ENCODE measurements around the gene NSD2. TPM values are rescaled to one million over a fixed set of nuclear protein-coding genes. Genes with fewer than 3 reads are reported as not detected.
"Not testable (repeated sequence)": the region's sequence is repeated elsewhere in the genome, so short reads cannot be mapped to it uniquely, and the experiment has no call there.

Gene NSD2
- total and polyA plus RNA-seq, 5 donors from 2014 or later, result 5.9 to 95.8 (median 7.3) TPM

DNA sequence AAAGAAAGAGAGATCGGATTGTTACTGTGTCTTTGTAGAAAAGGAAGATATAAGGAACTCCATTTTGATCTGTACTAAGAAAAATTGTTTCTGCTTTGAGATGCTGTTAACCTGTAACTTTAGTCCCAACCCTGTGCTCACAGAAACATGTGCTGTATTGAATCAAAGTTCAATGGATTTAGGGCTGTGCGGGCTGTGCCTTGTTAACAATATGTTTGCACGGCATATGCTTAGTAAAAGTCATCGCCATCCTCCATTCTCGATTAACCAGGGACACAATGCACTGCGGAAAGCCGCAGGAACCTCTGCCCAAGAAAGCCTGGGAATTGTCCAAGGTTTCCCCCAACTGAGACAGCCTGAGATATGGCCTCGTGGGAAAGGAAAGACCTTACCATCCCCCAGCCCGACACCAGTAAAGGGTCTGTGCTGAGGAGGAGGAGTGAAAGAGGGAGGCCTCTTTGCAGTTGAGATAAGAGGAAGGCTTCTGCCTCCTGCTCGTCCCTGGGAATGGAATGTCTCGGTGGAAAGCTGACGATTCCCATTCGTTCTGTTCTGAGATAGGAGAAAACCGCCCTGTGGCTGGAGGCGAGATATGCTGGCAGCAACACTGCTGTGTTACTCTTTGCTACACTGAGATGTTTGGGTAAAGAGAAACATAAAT, 150.3 kb downstream of the NSD2 start:
- peaks cover 59% of the 10 kb centered on the region for H3K27me3 Mint-ChIP-seq
- ATAC-seq (ENCODE audit: low read depth in 2 of 2), result not testable (repeated sequence)

DNA sequence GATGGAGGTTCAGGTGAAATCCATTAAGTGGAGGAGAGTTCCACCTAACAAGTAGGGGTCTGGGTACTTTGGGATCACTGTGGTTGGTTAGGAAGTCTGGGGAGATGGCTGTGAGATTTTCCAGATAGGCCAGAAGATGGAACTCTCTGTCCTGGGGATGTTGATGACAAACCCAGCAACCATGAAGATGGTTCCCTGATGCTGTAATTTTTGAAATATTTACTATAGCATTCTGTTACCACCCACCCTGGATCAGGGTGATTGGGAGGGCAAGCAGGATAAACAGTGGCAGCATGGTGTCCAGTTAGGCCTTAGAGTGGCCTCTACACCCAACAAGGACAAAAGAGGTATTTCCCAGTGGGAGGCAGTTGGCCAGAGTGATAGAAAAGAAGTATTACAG, 153.5 kb downstream of the NSD2 start:
- Histone ChIP-seq H3K27me3 (ENCODE audit: control insufficient read depth, insufficient read depth, low read length) (peaks cover 23% of the 10 kb centered on the region), H3K9me3 (ENCODE audit: control insufficient read depth in 2 of 2, low read length in 2 of 2) (peaks cover 0 to 9% of the 10 kb centered on the region in 2 experiments), H3K4me3 (ENCODE audit: low read depth, low read length) (no peak overlapping the region), H3K36me3 (ENCODE audit: control insufficient read depth, insufficient read depth, low read length) (no peaks in the 10 kb centered on the region), H3K4me1 (ENCODE audit: control insufficient read depth, insufficient read depth, low read length, poor library complexity, severe bottlenecking) (no peaks in the 10 kb centered on the region), H3K27ac (ENCODE audit: insufficient read depth, low read length, poor library complexity, severe bottlenecking) (no peak overlapping the region)
- Mint-ChIP-seq H3K36me3 (no peaks in the 10 kb centered on the region), H3K27ac (no peak overlapping the region), H3K27me3 (peaks cover 84% of the 10 kb centered on the region), H3K9me3 (peaks cover 0 to 14% (median 5%) of the 10 kb centered on the region in 7 donors), H3K4me3 (no peak overlapping the region), H3K4me1 (no peaks in the 10 kb centered on the region)
- no peak for ATAC-seq (ENCODE audit: low read depth in 2 of 2)
- no peak for DNase-seq

More for the DNA sequence above, 150.3 kb downstream of the NSD2 start:
- not testable (repeated sequence) for H3K27ac Mint-ChIP-seq; DNase-seq; H3K36me3 ChIP-seq (ENCODE audit: control insufficient read depth, insufficient read depth, low read length); H3K9me3 Mint-ChIP-seq; H3K4me1 Mint-ChIP-seq; H3K4me3 ChIP-seq (ENCODE audit: low read depth, low read length); H3K36me3 Mint-ChIP-seq; H3K4me3 Mint-ChIP-seq; H3K27ac ChIP-seq (ENCODE audit: insufficient read depth, low read length, poor library complexity, severe bottlenecking); H3K4me1 ChIP-seq (ENCODE audit: control insufficient read depth, insufficient read depth, low read length, poor library complexity, severe bottlenecking); H3K9me3 ChIP-seq (ENCODE audit: control insufficient read depth in 2 of 2, low read length in 2 of 2)
- H3K27me3 ChIP-seq (ENCODE audit: control insufficient read depth, insufficient read depth, low read length), result peaks cover 18% of the 10 kb centered on the region

GRCh38 chr4:2025817-2026216, 154.6 kb downstream of the NSD2 start:
- H3K36me3 ChIP-seq (ENCODE audit: control insufficient read depth, insufficient read depth, low read length), result no peaks in the 10 kb centered on the region
- H3K27me3 ChIP-seq (ENCODE audit: control insufficient read depth, insufficient read depth, low read length), result peaks cover 24% of the 10 kb centered on the region
- ATAC-seq (ENCODE audit: low read depth in 2 of 2) (no peak), DNase-seq (no peak)
- no peak overlapping the region for H3K27ac ChIP-seq (ENCODE audit: insufficient read depth, low read length, poor library complexity, severe bottlenecking)
- no peak overlapping the region for H3K4me3 ChIP-seq (ENCODE audit: low read depth, low read length)
- Mint-ChIP-seq H3K27ac (no peak overlapping the region), H3K4me1 (no peaks in the 10 kb centered on the region), H3K4me3 (no peak overlapping the region), H3K9me3 (peaks cover 0 to 14% (median 5%) of the 10 kb centered on the region in 7 donors), H3K27me3 (peaks cover 84% of the 10 kb centered on the region), H3K36me3 (no peaks in the 10 kb centered on the region)
- no peaks in the 10 kb centered on the region for H3K4me1 ChIP-seq (ENCODE audit: control insufficient read depth, insufficient read depth, low read length, poor library complexity, severe bottlenecking)
- H3K9me3 ChIP-seq (ENCODE audit: control insufficient read depth in 2 of 2, low read length in 2 of 2), result peaks cover 0 to 9% of the 10 kb centered on the region in 2 experiments

GRCh38 chr4:2027120-2027519, 155.9 kb downstream of the NSD2 start:
- not testable (repeated sequence) for ATAC-seq (ENCODE audit: low read depth in 2 of 2); H3K4me3 Mint-ChIP-seq

DNA sequence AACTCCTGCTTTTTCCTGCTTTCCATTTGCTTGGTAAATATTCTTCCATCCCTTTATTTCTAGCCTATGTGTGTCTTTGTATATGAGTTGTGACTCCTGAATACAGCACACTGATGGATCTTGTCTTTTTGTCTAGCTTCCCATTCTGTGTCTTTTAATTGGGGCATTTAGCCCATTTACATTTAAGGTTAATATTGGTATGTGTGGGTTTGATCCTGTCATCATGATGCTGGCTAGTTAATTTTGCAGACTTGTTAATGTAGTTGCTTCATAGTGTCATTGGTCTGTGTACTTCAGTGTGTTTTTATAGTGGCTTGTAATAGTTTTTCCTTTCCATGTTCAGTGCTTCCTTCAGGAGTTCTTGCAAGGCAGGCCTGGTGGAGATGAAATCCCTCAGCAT, 160.0 kb downstream of the NSD2 start:
- H3K9me3 ChIP-seq (ENCODE audit: control insufficient read depth in 2 of 2, low read length in 2 of 2); H3K4me1 ChIP-seq (ENCODE audit: control insufficient read depth, insufficient read depth, low read length, poor library complexity, severe bottlenecking); H3K4me3 ChIP-seq (ENCODE audit: low read depth, low read length); H3K27ac Mint-ChIP-seq; H3K27ac ChIP-seq (ENCODE audit: insufficient read depth, low read length, poor library complexity, severe bottlenecking); H3K4me1 Mint-ChIP-seq; DNase-seq; ATAC-seq (ENCODE audit: low read depth in 2 of 2); H3K36me3 Mint-ChIP-seq; H3K4me3 Mint-ChIP-seq; H3K36me3 ChIP-seq (ENCODE audit: control insufficient read depth, insufficient read depth, low read length): not testable (repeated sequence)
- H3K27me3 ChIP-seq (ENCODE audit: control insufficient read depth, insufficient read depth, low read length), result peaks cover 11% of the 10 kb centered on the region
- Mint-ChIP-seq H3K27me3 (peaks cover 69% of the 10 kb centered on the region), H3K9me3 (peaks cover 0 to 10% (median 4%) of the 10 kb centered on the region in 7 donors)

More at GRCh38 chr4:2027120-2027519, 155.9 kb downstream of the NSD2 start:
- H3K27ac ChIP-seq (ENCODE audit: insufficient read depth, low read length, poor library complexity, severe bottlenecking); H3K9me3 ChIP-seq (ENCODE audit: control insufficient read depth in 2 of 2, low read length in 2 of 2); H3K4me1 ChIP-seq (ENCODE audit: control insufficient read depth, insufficient read depth, low read length, poor library complexity, severe bottlenecking); H3K4me3 ChIP-seq (ENCODE audit: low read depth, low read length); H3K36me3 ChIP-seq (ENCODE audit: control insufficient read depth, insufficient read depth, low read length); DNase-seq; H3K4me1 Mint-ChIP-seq; H3K27ac Mint-ChIP-seq; H3K36me3 Mint-ChIP-seq: not testable (repeated sequence)
- H3K27me3 Mint-ChIP-seq, result peaks cover 80% of the 10 kb centered on the region
- peaks cover 0 to 10% (median 5%) of the 10 kb centered on the region in 7 donors for H3K9me3 Mint-ChIP-seq
- peaks cover 25% of the 10 kb centered on the region for H3K27me3 ChIP-seq (ENCODE audit: control insufficient read depth, insufficient read depth, low read length)

Other genes starting within 250 kb of the NSD2 start
- gene FAM53A, start 187.1 kb upstream of the NSD2 start, total RNA-seq, result 1.8 TPM
- gene FAM53A, start 187.1 kb upstream of the NSD2 start, polyA plus RNA-seq, result 1 to 10 TPM in 3 of 4 donors, under 1 TPM in 1; 0.76 to 3.6 (median 1.8) TPM
- 36.7 TPM for gene SLBP, start 159.1 kb upstream of the NSD2 start, total RNA-seq
- gene SLBP, start 159.1 kb upstream of the NSD2 start, polyA plus RNA-seq, result 10 to 100 TPM; 74.7 to 83.8 (median 78.3) TPM
- gene TMEM129, start 150.1 kb upstream of the NSD2 start, total RNA-seq, result 19.6 TPM
- 10 to 100 TPM; 29.4 to 33.9 (median 31.0) TPM for gene TMEM129, start 150.1 kb upstream of the NSD2 start, polyA plus RNA-seq
- 111 TPM for gene TACC3, start 149.9 kb upstream of the NSD2 start, total RNA-seq
- gene TACC3, start 149.9 kb upstream of the NSD2 start, polyA plus RNA-seq, result 10 to 100 TPM; 62.0 to 72.9 (median 66.6) TPM
- gene FGFR3, start 78.1 kb upstream of the NSD2 start, total RNA-seq, result 0.25 TPM
- gene FGFR3, start 78.1 kb upstream of the NSD2 start, polyA plus RNA-seq, result not detected
- gene LETM1, start 15.2 kb upstream of the NSD2 start, total RNA-seq, result 41.8 TPM
- 10 to 100 TPM; 10.3 to 13.0 (median 12.3) TPM for gene LETM1, start 15.2 kb upstream of the NSD2 start, polyA plus RNA-seq
- gene NELFA, start 137.6 kb downstream of the NSD2 start, total RNA-seq, result 50.7 TPM
- 10 to 100 TPM; 20.2 to 30.5 (median 26.9) TPM for gene NELFA, start 137.6 kb downstream of the NSD2 start, polyA plus RNA-seq
- 0.15 TPM for gene NAT8L, start 187.9 kb downstream of the NSD2 start, total RNA-seq
- gene NAT8L, start 187.9 kb downstream of the NSD2 start, polyA plus RNA-seq, result under 1 TPM in 1 of 4 donors, not detected in 3; 0.02 TPM

Data from CD4-positive, CD25-positive, alpha-beta regulatory T cell (primary cell).